Vagina (tissue), 2 donors: ENCODE measurements around the gene DPH3.

ENCODE experiments used
- POLR2AphosphoS5 ChIP-seq, 2 donors: sonication (generic); formaldehyde crosslinking; IDR thresholded peaks; one replicate each; pipeline ENCODE4 v1.9.0; 2017; ENCODE audit warnings: antibody characterized with exemption in 2 of 2, mild to moderate bottlenecking in 2 of 2, low read depth in 1 of 2; ENCODE audit not compliant: insufficient read depth in 1 of 2
- TF ChIP-seq, protein P1 (sequence below), 3 experiments: fragments of 450-650 bp in 2 of 3; fragments of 200-600 bp in 1 of 3; sonication (generic) in 1 of 3; IDR thresholded peaks; one replicate each; pipeline ENCODE4 v1.5.1; 2017 to 2019; ENCODE audit warnings: antibody characterized with exemption in 3 of 3, mild to moderate bottlenecking in 2 of 3, moderate library complexity in 2 of 3

DNA sequence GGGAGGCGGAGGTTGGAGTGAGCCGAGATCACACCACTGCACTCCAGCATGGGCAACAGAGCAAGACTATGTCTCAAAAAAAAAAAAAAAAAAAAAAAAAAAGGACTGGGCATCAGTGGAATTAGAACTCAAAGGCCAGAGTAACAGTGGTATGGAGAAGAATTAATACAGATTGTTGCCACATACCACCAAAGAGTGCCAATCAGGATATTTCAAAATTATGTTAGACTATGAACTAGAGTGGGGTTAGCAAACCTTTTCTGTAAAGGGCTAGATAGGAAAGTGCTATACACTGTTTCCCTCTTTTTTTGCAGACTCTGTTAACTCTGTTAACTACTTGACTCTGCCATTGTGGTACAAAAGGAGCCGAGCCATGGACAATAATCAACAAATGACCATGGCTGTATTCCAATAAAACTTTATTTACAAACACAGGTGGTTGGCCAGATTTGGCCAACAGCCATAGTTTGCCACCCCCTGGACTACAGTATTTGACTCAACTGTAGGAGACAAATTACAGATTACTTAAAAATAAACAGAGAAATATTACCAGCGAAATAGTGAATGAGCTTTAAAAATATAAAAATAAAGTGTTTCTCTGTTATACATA, 28.6 kb downstream of the DPH3 start:
- no peak for TF ChIP-seq POLR2AphosphoS5 (IDR thresholded peaks at IDR 0.05; ENCODE audit: insufficient read depth in 1 of 2, low read depth in 1 of 2)
- TF ChIP-seq, protein P1, sequence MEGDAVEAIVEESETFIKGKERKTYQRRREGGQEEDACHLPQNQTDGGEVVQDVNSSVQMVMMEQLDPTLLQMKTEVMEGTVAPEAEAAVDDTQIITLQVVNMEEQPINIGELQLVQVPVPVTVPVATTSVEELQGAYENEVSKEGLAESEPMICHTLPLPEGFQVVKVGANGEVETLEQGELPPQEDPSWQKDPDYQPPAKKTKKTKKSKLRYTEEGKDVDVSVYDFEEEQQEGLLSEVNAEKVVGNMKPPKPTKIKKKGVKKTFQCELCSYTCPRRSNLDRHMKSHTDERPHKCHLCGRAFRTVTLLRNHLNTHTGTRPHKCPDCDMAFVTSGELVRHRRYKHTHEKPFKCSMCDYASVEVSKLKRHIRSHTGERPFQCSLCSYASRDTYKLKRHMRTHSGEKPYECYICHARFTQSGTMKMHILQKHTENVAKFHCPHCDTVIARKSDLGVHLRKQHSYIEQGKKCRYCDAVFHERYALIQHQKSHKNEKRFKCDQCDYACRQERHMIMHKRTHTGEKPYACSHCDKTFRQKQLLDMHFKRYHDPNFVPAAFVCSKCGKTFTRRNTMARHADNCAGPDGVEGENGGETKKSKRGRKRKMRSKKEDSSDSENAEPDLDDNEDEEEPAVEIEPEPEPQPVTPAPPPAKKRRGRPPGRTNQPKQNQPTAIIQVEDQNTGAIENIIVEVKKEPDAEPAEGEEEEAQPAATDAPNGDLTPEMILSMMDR (IDR thresholded peaks at IDR 0.05): no peak
